ENCODE results near the gene IREB2.

The IREB2 gene

GRCh38 chr15:78448441-78449219, 10.6 kb downstream of the IREB2 start:
- H3K4me1 ChIP-seq (ENCODE audit: control insufficient read depth, insufficient read depth, low read length), result no peaks in the 10 kb centered on the region
- H3K27ac ChIP-seq (ENCODE audit: insufficient read depth, low read depth, low read length, poor library complexity, severe bottlenecking), result no peak overlapping the region
- H3K9me3 ChIP-seq (ENCODE audit: control insufficient read depth, low read length), result no peaks in the 10 kb centered on the region
- WGBS, 2 experiments, result 95 to 100% methylated on average over 2 to 3 of the region's 4 CpGs
- H3K27me3 ChIP-seq (ENCODE audit: control insufficient read depth, insufficient read depth, low read length, poor library complexity, severe bottlenecking), result no peaks in the 10 kb centered on the region
- no peak overlapping the region for H3K4me3 ChIP-seq (ENCODE audit: insufficient read depth, low read depth, low read length)
- peaks cover 9% of the 10 kb centered on the region for H3K36me3 ChIP-seq (ENCODE audit: control insufficient read depth, insufficient read depth, low read length)

GRCh38 chr15:78449220-78449999, 11.4 kb downstream of the IREB2 start:
- no peak overlapping the region for H3K27ac ChIP-seq (ENCODE audit: insufficient read depth, low read depth, low read length, poor library complexity, severe bottlenecking)
- WGBS, 2 experiments, result 94 to 95% methylated on average over 6 to 8 of the region's 8 CpGs
- peaks cover 9% of the 10 kb centered on the region for H3K36me3 ChIP-seq (ENCODE audit: control insufficient read depth, insufficient read depth, low read length)
- no peaks in the 10 kb centered on the region for H3K4me1 ChIP-seq (ENCODE audit: control insufficient read depth, insufficient read depth, low read length)
- H3K4me3 ChIP-seq (ENCODE audit: insufficient read depth, low read depth, low read length), result no peak overlapping the region
- H3K9me3 ChIP-seq (ENCODE audit: control insufficient read depth, low read length), result no peaks in the 10 kb centered on the region
- H3K27me3 ChIP-seq (ENCODE audit: control insufficient read depth, insufficient read depth, low read length, poor library complexity, severe bottlenecking), result no peaks in the 10 kb centered on the region

GRCh38 chr15:78450285-78450858, 12.4 kb downstream of the IREB2 start:
- Histone ChIP-seq H3K9me3 (ENCODE audit: control insufficient read depth, low read length) (no peaks in the 10 kb centered on the region), H3K4me3 (ENCODE audit: insufficient read depth, low read depth, low read length) (no peak overlapping the region), H3K4me1 (ENCODE audit: control insufficient read depth, insufficient read depth, low read length) (no peaks in the 10 kb centered on the region), H3K36me3 (ENCODE audit: control insufficient read depth, insufficient read depth, low read length) (peaks cover 9% of the 10 kb centered on the region), H3K27me3 (ENCODE audit: control insufficient read depth, insufficient read depth, low read length, poor library complexity, severe bottlenecking) (no peaks in the 10 kb centered on the region), H3K27ac (ENCODE audit: insufficient read depth, low read depth, low read length, poor library complexity, severe bottlenecking) (no peak overlapping the region)
- 82 to 87% methylated on average over 5 of the region's 5 CpGs for WGBS, 2 experiments

- Histone ChIP-seq H3K36me3 (ENCODE audit: control insufficient read depth, insufficient read depth, low read length) (no peaks in the 10 kb centered on the region), H3K27ac (ENCODE audit: insufficient read depth, low read depth, low read length, poor library complexity, severe bottlenecking) (no peak overlapping the region), H3K4me1 (ENCODE audit: control insufficient read depth, insufficient read depth, low read length) (no peaks in the 10 kb centered on the region), H3K9me3 (ENCODE audit: control insufficient read depth, low read length) (no peaks in the 10 kb centered on the region), H3K27me3 (ENCODE audit: control insufficient read depth, insufficient read depth, low read length, poor library complexity, severe bottlenecking) (no peaks in the 10 kb centered on the region), H3K4me3 (ENCODE audit: insufficient read depth, low read depth, low read length) (no peak overlapping the region)
- 95 to 98% methylated on average over 3 of the region's 3 CpGs for WGBS, 2 experiments
Measured at GRCh38 chr15:78452485-78452884, 14.5 kb downstream of the IREB2 start.

- WGBS, 2 experiments, result 60 to 64% methylated on average over 2 of the region's 2 CpGs
- H3K27me3 ChIP-seq (ENCODE audit: control insufficient read depth, insufficient read depth, low read length, poor library complexity, severe bottlenecking), result no peaks in the 10 kb centered on the region
- H3K4me3 ChIP-seq (ENCODE audit: insufficient read depth, low read depth, low read length), result no peak overlapping the region
- no peaks in the 10 kb centered on the region for H3K4me1 ChIP-seq (ENCODE audit: control insufficient read depth, insufficient read depth, low read length)
- no peaks in the 10 kb centered on the region for H3K36me3 ChIP-seq (ENCODE audit: control insufficient read depth, insufficient read depth, low read length)
- H3K27ac ChIP-seq (ENCODE audit: insufficient read depth, low read depth, low read length, poor library complexity, severe bottlenecking), result no peak overlapping the region
- H3K9me3 ChIP-seq (ENCODE audit: control insufficient read depth, low read length), result no peaks in the 10 kb centered on the region
Measured at GRCh38 chr15:78453447-78453846, 15.4 kb downstream of the IREB2 start.

- H3K9me3 ChIP-seq (ENCODE audit: control insufficient read depth, low read length), result no peaks in the 10 kb centered on the region
- H3K27ac ChIP-seq (ENCODE audit: insufficient read depth, low read depth, low read length, poor library complexity, severe bottlenecking), result no peak overlapping the region
- WGBS, 2 experiments, result 95% methylated on average over 5 of the region's 5 CpGs
- no peak overlapping the region for H3K4me3 ChIP-seq (ENCODE audit: insufficient read depth, low read depth, low read length)
- H3K4me1 ChIP-seq (ENCODE audit: control insufficient read depth, insufficient read depth, low read length), result no peaks in the 10 kb centered on the region
- H3K27me3 ChIP-seq (ENCODE audit: control insufficient read depth, insufficient read depth, low read length, poor library complexity, severe bottlenecking), result no peaks in the 10 kb centered on the region
- no peaks in the 10 kb centered on the region for H3K36me3 ChIP-seq (ENCODE audit: control insufficient read depth, insufficient read depth, low read length)
Measured at GRCh38 chr15:78454992-78455391, 17.0 kb downstream of the IREB2 start.

GRCh38 chr15:78455749-78456148, 17.7 kb downstream of the IREB2 start:
- Histone ChIP-seq H3K27ac (ENCODE audit: insufficient read depth, low read depth, low read length, poor library complexity, severe bottlenecking) (no peak overlapping the region), H3K4me1 (ENCODE audit: control insufficient read depth, insufficient read depth, low read length) (no peaks in the 10 kb centered on the region), H3K36me3 (ENCODE audit: control insufficient read depth, insufficient read depth, low read length) (no peaks in the 10 kb centered on the region), H3K4me3 (ENCODE audit: insufficient read depth, low read depth, low read length) (no peak overlapping the region), H3K27me3 (ENCODE audit: control insufficient read depth, insufficient read depth, low read length, poor library complexity, severe bottlenecking) (no peaks in the 10 kb centered on the region), H3K9me3 (ENCODE audit: control insufficient read depth, low read length) (no peaks in the 10 kb centered on the region)
- WGBS, 2 experiments, result 79 to 83% methylated on average over 3 of the region's 3 CpGs

GRCh38 chr15:78456426-78456825, 18.4 kb downstream of the IREB2 start:
- Histone ChIP-seq H3K27ac (ENCODE audit: insufficient read depth, low read depth, low read length, poor library complexity, severe bottlenecking) (no peak overlapping the region), H3K4me1 (ENCODE audit: control insufficient read depth, insufficient read depth, low read length) (no peaks in the 10 kb centered on the region), H3K4me3 (ENCODE audit: insufficient read depth, low read depth, low read length) (no peak overlapping the region), H3K27me3 (ENCODE audit: control insufficient read depth, insufficient read depth, low read length, poor library complexity, severe bottlenecking) (no peaks in the 10 kb centered on the region), H3K36me3 (ENCODE audit: control insufficient read depth, insufficient read depth, low read length) (no peaks in the 10 kb centered on the region), H3K9me3 (ENCODE audit: control insufficient read depth, low read length) (no peaks in the 10 kb centered on the region)
- WGBS, 2 experiments, result 93 to 97% methylated on average over 6 of the region's 7 CpGs

GRCh38 chr15:78457101-78457500, 19.1 kb downstream of the IREB2 start:
- Histone ChIP-seq H3K27ac (ENCODE audit: insufficient read depth, low read depth, low read length, poor library complexity, severe bottlenecking) (no peak overlapping the region), H3K36me3 (ENCODE audit: control insufficient read depth, insufficient read depth, low read length) (no peaks in the 10 kb centered on the region), H3K27me3 (ENCODE audit: control insufficient read depth, insufficient read depth, low read length, poor library complexity, severe bottlenecking) (no peaks in the 10 kb centered on the region), H3K9me3 (ENCODE audit: control insufficient read depth, low read length) (no peaks in the 10 kb centered on the region), H3K4me1 (ENCODE audit: control insufficient read depth, insufficient read depth, low read length) (no peaks in the 10 kb centered on the region), H3K4me3 (ENCODE audit: insufficient read depth, low read depth, low read length) (no peak overlapping the region)
- WGBS, 2 experiments, result 85 to 89% methylated on average over 1 of the region's 1 CpG

GRCh38 chr15:78460737-78461136, 22.7 kb downstream of the IREB2 start:
- Histone ChIP-seq H3K4me3 (ENCODE audit: insufficient read depth, low read depth, low read length) (no peak overlapping the region), H3K9me3 (ENCODE audit: control insufficient read depth, low read length) (no peaks in the 10 kb centered on the region), H3K36me3 (ENCODE audit: control insufficient read depth, insufficient read depth, low read length) (peaks cover 17% of the 10 kb centered on the region), H3K27me3 (ENCODE audit: control insufficient read depth, insufficient read depth, low read length, poor library complexity, severe bottlenecking) (no peaks in the 10 kb centered on the region), H3K27ac (ENCODE audit: insufficient read depth, low read depth, low read length, poor library complexity, severe bottlenecking) (no peak overlapping the region), H3K4me1 (ENCODE audit: control insufficient read depth, insufficient read depth, low read length) (no peaks in the 10 kb centered on the region)
- 94 to 100% methylated on average over 3 to 4 of the region's 4 CpGs for WGBS, 2 experiments
